ENCODE results near the gene ATP5F1D. TPM values are rescaled to one million over a fixed set of nuclear protein-coding genes. Genes with fewer than 3 reads are reported as not detected.

ATP5F1D gene
- total and polyA plus RNA-seq, 5 donors from 2014 or later = 124 to 236 (median 220) TPM

GRCh38 chr19:1267477-1268225 is 26.1 kb downstream of the ATP5F1D start:
- no peak overlapping the region for H3K27ac ChIP-seq (ENCODE audit: insufficient read depth, low read length, poor library complexity, severe bottlenecking)
- peaks cover 0 to 2% (median 0%) of the 10 kb centered on the region in 7 donors for H3K9me3 Mint-ChIP-seq
- peak overlapping the region in 2 of 3 donors; percentile 20 to 65 for H3K27ac Mint-ChIP-seq
- H3K4me3 ChIP-seq (ENCODE audit: low read depth, low read length) = peak overlapping the region; percentile 13
- DNase-seq (no peak), ATAC-seq (ENCODE audit: low read depth in 2 of 2) (no peak)
- H3K4me1 ChIP-seq (ENCODE audit: control insufficient read depth, insufficient read depth, low read length, poor library complexity, severe bottlenecking) = peaks cover 65% of the 10 kb centered on the region
- H3K36me3 ChIP-seq (ENCODE audit: control insufficient read depth, insufficient read depth, low read length) = peaks cover 21% of the 10 kb centered on the region
- H3K27me3 ChIP-seq (ENCODE audit: control insufficient read depth, insufficient read depth, low read length) = no peaks in the 10 kb centered on the region
- peak overlapping the region; percentile 47 to 82 (median 80) for H3K4me3 Mint-ChIP-seq
- no peaks in the 10 kb centered on the region for H3K9me3 ChIP-seq (ENCODE audit: control insufficient read depth in 2 of 2, low read length in 2 of 2)
- H3K27me3 Mint-ChIP-seq = peaks cover 5% of the 10 kb centered on the region
- peaks cover 24% of the 10 kb centered on the region for H3K36me3 Mint-ChIP-seq
- peaks cover 0 to 69% (median 26%) of the 10 kb centered on the region in 4 donors for H3K4me1 Mint-ChIP-seq

GRCh38 chr19:1268226-1269064 is 26.9 kb downstream of the ATP5F1D start:
- H3K9me3 Mint-ChIP-seq = peaks cover 0 to 2% (median 0%) of the 10 kb centered on the region in 7 donors
- DNase-seq (no peak), ATAC-seq (ENCODE audit: low read depth in 2 of 2) (no peak)
- Histone ChIP-seq H3K36me3 (ENCODE audit: control insufficient read depth, insufficient read depth, low read length) (peaks cover 29% of the 10 kb centered on the region), H3K27ac (ENCODE audit: insufficient read depth, low read length, poor library complexity, severe bottlenecking) (peak overlapping the region; percentile 85), H3K9me3 (ENCODE audit: control insufficient read depth in 2 of 2, low read length in 2 of 2) (no peaks in the 10 kb centered on the region), H3K4me3 (ENCODE audit: low read depth, low read length) (no peak overlapping the region), H3K27me3 (ENCODE audit: control insufficient read depth, insufficient read depth, low read length) (no peaks in the 10 kb centered on the region), H3K4me1 (ENCODE audit: control insufficient read depth, insufficient read depth, low read length, poor library complexity, severe bottlenecking) (peaks cover 72% of the 10 kb centered on the region)
- H3K4me3 Mint-ChIP-seq = peak overlapping the region; percentile 82 to 92 (median 85)
- peaks cover 30% of the 10 kb centered on the region for H3K36me3 Mint-ChIP-seq
- H3K27me3 Mint-ChIP-seq = peaks cover 5% of the 10 kb centered on the region
- peak overlapping the region in 2 of 3 donors; percentile 88 to 90 for H3K27ac Mint-ChIP-seq
- peaks cover 0 to 68% (median 29%) of the 10 kb centered on the region in 4 donors for H3K4me1 Mint-ChIP-seq

- H3K27ac ChIP-seq (ENCODE audit: insufficient read depth, low read length, poor library complexity, severe bottlenecking) = peak within 1 kb of the TSS; percentile 85
- peak; percentile 79 to 81 for ATAC-seq (ENCODE audit: low read depth in 2 of 2)
- no peaks in the 10 kb centered on the region for H3K27me3 ChIP-seq (ENCODE audit: control insufficient read depth, insufficient read depth, low read length)
- DNase-seq = peak; percentile 99
- H3K4me1 ChIP-seq (ENCODE audit: control insufficient read depth, insufficient read depth, low read length, poor library complexity, severe bottlenecking) = peaks cover 78% of the 10 kb centered on the region
- peaks cover 0 to 74% (median 34%) of the 10 kb centered on the region in 4 donors for H3K4me1 Mint-ChIP-seq
- H3K27ac Mint-ChIP-seq = peak within 1 kb of the TSS; percentile 92 to 96 (median 95)
- peaks cover 0 to 2% (median 0%) of the 10 kb centered on the region in 7 donors for H3K9me3 Mint-ChIP-seq
- peaks cover 5% of the 10 kb centered on the region for H3K27me3 Mint-ChIP-seq
- H3K36me3 ChIP-seq (ENCODE audit: control insufficient read depth, insufficient read depth, low read length) = peaks cover 35% of the 10 kb centered on the region
- no peaks in the 10 kb centered on the region for H3K9me3 ChIP-seq (ENCODE audit: control insufficient read depth in 2 of 2, low read length in 2 of 2)
- peaks cover 36% of the 10 kb centered on the region for H3K36me3 Mint-ChIP-seq
- H3K4me3 ChIP-seq (ENCODE audit: low read depth, low read length) = peak within 1 kb of the TSS; percentile 91
- peak within 1 kb of the TSS; percentile 89 to 96 (median 92) for H3K4me3 Mint-ChIP-seq
Measured at GRCh38 chr19:1269065-1269477, 27.5 kb downstream of the ATP5F1D start, which contains the start of gene CIRBP. CIRBP (plus strand) TSS chr19:1269332; CDS start chr19:1270934, 1,602 bp downstream.

- peak; percentile 36 to 38 for ATAC-seq (ENCODE audit: low read depth in 2 of 2)
- H3K27ac ChIP-seq (ENCODE audit: insufficient read depth, low read length, poor library complexity, severe bottlenecking) = peak overlapping the region; percentile 85
- Mint-ChIP-seq H3K9me3 (peaks cover 0 to 2% (median 0%) of the 10 kb centered on the region in 7 donors), H3K27me3 (peaks cover 5% of the 10 kb centered on the region), H3K4me3 (peak overlapping the region; percentile 89 to 96 (median 92)), H3K36me3 (peaks cover 37% of the 10 kb centered on the region), H3K4me1 (peaks cover 0 to 75% (median 35%) of the 10 kb centered on the region in 4 donors), H3K27ac (peak overlapping the region; percentile 92 to 96 (median 95))
- H3K27me3 ChIP-seq (ENCODE audit: control insufficient read depth, insufficient read depth, low read length) = no peaks in the 10 kb centered on the region
- H3K4me3 ChIP-seq (ENCODE audit: low read depth, low read length) = peak overlapping the region; percentile 91
- peak; percentile 82 to 87 (median 84) for DNase-seq
- H3K36me3 ChIP-seq (ENCODE audit: control insufficient read depth, insufficient read depth, low read length) = peaks cover 41% of the 10 kb centered on the region
- no peaks in the 10 kb centered on the region for H3K9me3 ChIP-seq (ENCODE audit: control insufficient read depth in 2 of 2, low read length in 2 of 2)
- peaks cover 84% of the 10 kb centered on the region for H3K4me1 ChIP-seq (ENCODE audit: control insufficient read depth, insufficient read depth, low read length, poor library complexity, severe bottlenecking)
Measured at GRCh38 chr19:1269478-1270212, 28.1 kb downstream of the ATP5F1D start.

- no peaks in the 10 kb centered on the region for H3K9me3 ChIP-seq (ENCODE audit: control insufficient read depth in 2 of 2, low read length in 2 of 2)
- peaks cover 89% of the 10 kb centered on the region for H3K4me1 ChIP-seq (ENCODE audit: control insufficient read depth, insufficient read depth, low read length, poor library complexity, severe bottlenecking)
- H3K27me3 Mint-ChIP-seq = peaks cover 5% of the 10 kb centered on the region
- H3K27me3 ChIP-seq (ENCODE audit: control insufficient read depth, insufficient read depth, low read length) = no peaks in the 10 kb centered on the region
- DNase-seq (no peak), ATAC-seq (ENCODE audit: low read depth in 2 of 2) (no peak)
- H3K4me1 Mint-ChIP-seq = peaks cover 0 to 68% (median 35%) of the 10 kb centered on the region in 4 donors
- H3K4me3 ChIP-seq (ENCODE audit: low read depth, low read length) = peak overlapping the region; percentile 91
- peak overlapping the region; percentile 85 for H3K27ac ChIP-seq (ENCODE audit: insufficient read depth, low read length, poor library complexity, severe bottlenecking)
- peak overlapping the region; percentile 89 to 96 (median 92) for H3K4me3 Mint-ChIP-seq
- peaks cover 0 to 2% (median 0%) of the 10 kb centered on the region in 7 donors for H3K9me3 Mint-ChIP-seq
- peaks cover 37% of the 10 kb centered on the region for H3K36me3 Mint-ChIP-seq
- peaks cover 43% of the 10 kb centered on the region for H3K36me3 ChIP-seq (ENCODE audit: control insufficient read depth, insufficient read depth, low read length)
- H3K27ac Mint-ChIP-seq = peak overlapping the region; percentile 92 to 96 (median 95)
Measured at GRCh38 chr19:1270213-1270853, 28.8 kb downstream of the ATP5F1D start.

- peaks cover 43% of the 10 kb centered on the region for H3K36me3 ChIP-seq (ENCODE audit: control insufficient read depth, insufficient read depth, low read length)
- no peak for DNase-seq
- H3K9me3 ChIP-seq (ENCODE audit: control insufficient read depth in 2 of 2, low read length in 2 of 2) = no peaks in the 10 kb centered on the region
- Mint-ChIP-seq H3K27me3 (peaks cover 5% of the 10 kb centered on the region), H3K9me3 (peaks cover 0 to 2% (median 0%) of the 10 kb centered on the region in 7 donors), H3K36me3 (peaks cover 37% of the 10 kb centered on the region), H3K27ac (peak overlapping the region; percentile 92 to 96 (median 95)), H3K4me1 (peaks cover 0 to 64% (median 35%) of the 10 kb centered on the region in 4 donors), H3K4me3 (peak overlapping the region; percentile 89 to 96 (median 92))
- peak overlapping the region; percentile 85 for H3K27ac ChIP-seq (ENCODE audit: insufficient read depth, low read length, poor library complexity, severe bottlenecking)
- no peak for ATAC-seq (ENCODE audit: low read depth in 2 of 2)
- peaks cover 86% of the 10 kb centered on the region for H3K4me1 ChIP-seq (ENCODE audit: control insufficient read depth, insufficient read depth, low read length, poor library complexity, severe bottlenecking)
- no peaks in the 10 kb centered on the region for H3K27me3 ChIP-seq (ENCODE audit: control insufficient read depth, insufficient read depth, low read length)
- H3K4me3 ChIP-seq (ENCODE audit: low read depth, low read length) = peak overlapping the region; percentile 91
Measured at GRCh38 chr19:1270854-1271527, 29.4 kb downstream of the ATP5F1D start.

Measured in CD4-positive, CD25-positive, alpha-beta regulatory T cell (primary cell).